H1 (cell line): ENCODE results near the gene AFAP1L1. TPM values are rescaled to one million over a fixed set of nuclear protein-coding genes. Genes with fewer than 3 reads are reported as not detected.

Experiments
- CTCF ChIA-PET: fragments of 300-600 bp; sonication (Branson Sonifier 250); formaldehyde crosslinking; loops from one replicate; lab custom pipeline; 2021; ENCODE audit not compliant: partially characterized antibody; lab: Charles Lee
- POLR2A ChIA-PET: fragments of 300-600 bp; sonication (Branson Sonifier 250); formaldehyde crosslinking; loops from one replicate; lab custom pipeline; 2021; ENCODE audit warnings: inconsistent platforms; ENCODE audit not compliant: partially characterized antibody; lab: Charles Lee
- DNase-seq, 2 experiments: peaks; one replicate each; pipeline versions ENCODE4 v3.0.0 to v3.0.0-alpha.2; 2010 to 2022; ENCODE audit warnings: low spot score in 2 of 2, low read depth in 1 of 2, mixed read lengths in 1 of 2
- FAIRE-seq: peaks from 2 replicates; lab custom pipeline; 2011; peaks lifted over from hg19 to GRCh38; lab: Jason Lieb, UNC
- H2AFZ ChIP-seq: 2 replicates; pipeline ENCODE4 v1.8.1; 2012; ENCODE audit warnings: low read length, inconsistent platforms
- H2AK5ac ChIP-seq: 2 replicates; pipeline ENCODE4 v1.6.1; 2013; ENCODE audit warnings: low read depth, low read length
- H2BK120ac ChIP-seq: replicated peaks from 2 replicates; pipeline ENCODE3; 2013; ENCODE audit warnings: low read depth, low read length, inconsistent platforms
- H2BK12ac ChIP-seq: 2 replicates; pipeline ENCODE4 v1.6.1; 2013; ENCODE audit warnings: low read depth, low read length
- H2BK15ac ChIP-seq: 2 replicates; pipeline ENCODE4 v1.6.1; 2013; ENCODE audit warnings: low read length
- H2BK20ac ChIP-seq: 2 replicates; pipeline ENCODE4 v1.6.1; 2013; ENCODE audit warnings: low read length
- H2BK5ac ChIP-seq: 2 replicates; pipeline ENCODE4 v1.6.1; 2013; ENCODE audit warnings: low read depth, low read length
- H3K14ac ChIP-seq: 2 replicates; pipeline ENCODE4 v1.6.1; 2013; ENCODE audit warnings: inconsistent platforms; ENCODE audit not compliant: insufficient read length
- H3K18ac ChIP-seq: 2 replicates; pipeline ENCODE4 v1.6.1; 2013; ENCODE audit warnings: low read length; ENCODE audit errors: extremely low read depth
- H3K23ac ChIP-seq: 2 replicates; pipeline ENCODE4 v1.6.1; 2013; ENCODE audit warnings: inconsistent platforms; ENCODE audit not compliant: insufficient read length
- H3K23me2 ChIP-seq: 2 replicates; pipeline ENCODE4 v1.6.1; 2013; ENCODE audit warnings: low read depth, low read length
- H3K27ac ChIP-seq: 2 replicates; pipeline ENCODE4 v1.6.1; 2011; ENCODE audit warnings: low read depth, low read length, inconsistent platforms
- H3K27me3 ChIP-seq, 4 experiments: replicated peaks in 1 of 4; 1 replicate in 1 of 4; 2 replicates in 3 of 4; pipeline versions ENCODE4 v1.6.1 to v1.8.1; 2011 to 2013; ENCODE audit warnings: low read length in 3 of 4, mild to moderate bottlenecking in 3 of 4, inconsistent platforms in 2 of 4, mixed read lengths in 2 of 4, moderate library complexity in 1 of 4; ENCODE audit not compliant: control insufficient read depth in 3 of 4, insufficient read depth in 3 of 4; ENCODE audit errors: extremely low read depth in 1 of 4
- H3K36me3 ChIP-seq, 4 experiments: 2 replicates each; pipeline versions ENCODE4 v1.6.1 to v1.8.1; 2011 to 2013; ENCODE audit warnings: mild to moderate bottlenecking in 4 of 4, low read length in 3 of 4, moderate library complexity in 2 of 4, control low read depth in 1 of 4, inconsistent platforms in 1 of 4; ENCODE audit not compliant: insufficient read depth in 4 of 4, control insufficient read depth in 2 of 4
- H3K4ac ChIP-seq: replicated peaks from 2 replicates; pipeline ENCODE3; 2013; ENCODE audit warnings: low read length, low read depth, mixed read lengths, inconsistent platforms; ENCODE audit not compliant: insufficient read length
- H3K4me1 ChIP-seq, 4 experiments: replicated peaks in 1 of 4; 1 replicate in 1 of 4; 2 replicates in 3 of 4; pipeline versions ENCODE4 v1.6.1 to v1.8.1; 2011 to 2013; ENCODE audit warnings: low read length in 3 of 4, inconsistent platforms in 2 of 4, mixed read lengths in 1 of 4; ENCODE audit not compliant: insufficient read depth in 4 of 4, control insufficient read depth in 3 of 4
- H3K4me2 ChIP-seq, 2 experiments: 2 replicates each; pipeline versions ENCODE4 v1.6.1 to v1.8.1; 2011 to 2013; ENCODE audit warnings: low read depth in 2 of 2, low read length in 2 of 2, control low read depth in 1 of 2, inconsistent platforms in 1 of 2, mild to moderate bottlenecking in 1 of 2; ENCODE audit not compliant: insufficient read depth in 1 of 2
- H3K4me3 ChIP-seq, 4 experiments: fragments of 200-600, 300-600 bp in 1 of 4; sonication (generic), shearing (Covaris generic), sonication (Bioruptor Twin) in 1 of 4; 2 replicates each; pipeline versions ENCODE4 v1.5.1 to v1.8.1; 2011 to 2016; ENCODE audit warnings: low read length in 4 of 4, low read depth in 3 of 4, control low read depth in 2 of 4, inconsistent platforms in 2 of 4, mild to moderate bottlenecking in 2 of 4, mixed read lengths in 1 of 4, moderate library complexity in 1 of 4; ENCODE audit not compliant: insufficient read depth in 2 of 4; ENCODE audit errors: extremely low read depth in 1 of 4
- H3K56ac ChIP-seq: replicated peaks from 2 replicates; pipeline ENCODE3; 2013; ENCODE audit warnings: low read depth, mild to moderate bottlenecking, mixed read lengths, low read length, inconsistent platforms; ENCODE audit not compliant: insufficient read length
- H3K79me1 ChIP-seq: 2 replicates; pipeline ENCODE4 v1.6.1; 2013; ENCODE audit warnings: low read depth, low read length, control low read depth
- H3K79me2 ChIP-seq, 2 experiments: 2 replicates each; pipeline versions ENCODE4 v1.6.1 to v1.8.1; 2012 to 2013; ENCODE audit warnings: low read length in 2 of 2, mild to moderate bottlenecking in 2 of 2, inconsistent platforms in 1 of 2; ENCODE audit not compliant: insufficient read depth in 2 of 2, control insufficient read depth in 1 of 2
- H3K9ac ChIP-seq, 4 experiments: replicated peaks in 1 of 4; 1 replicate in 1 of 4; 2 replicates in 3 of 4; pipeline versions ENCODE4 v1.6.1 to v1.8.1; 2011 to 2013; ENCODE audit warnings: low read depth in 3 of 4, low read length in 3 of 4, control low read depth in 2 of 4, mild to moderate bottlenecking in 2 of 4, moderate library complexity in 2 of 4, inconsistent platforms in 1 of 4; ENCODE audit errors: extremely low read depth in 1 of 4
- H3K9me3 ChIP-seq, 2 experiments: 2 replicates each; pipeline versions ENCODE4 v1.6.1 to v1.8.1; 2012 to 2013; ENCODE audit warnings: mild to moderate bottlenecking in 2 of 2, moderate library complexity in 2 of 2, control low read depth in 1 of 2, inconsistent platforms in 1 of 2, low read depth in 1 of 2, low read length in 1 of 2, mixed read lengths in 1 of 2; ENCODE audit not compliant: insufficient read depth in 2 of 2
- H4K20me1 ChIP-seq, 2 experiments: replicated peaks in 1 of 2; 2 replicates each; pipeline versions ENCODE3 to v1.8.1; 2011 to 2013; ENCODE audit warnings: inconsistent platforms in 2 of 2, low read length in 2 of 2, mild to moderate bottlenecking in 1 of 2; ENCODE audit not compliant: insufficient read depth in 2 of 2, control insufficient read depth in 1 of 2
- H4K5ac ChIP-seq: 2 replicates; pipeline ENCODE4 v1.6.1; 2013; ENCODE audit warnings: low read length, low read depth, mixed read lengths, inconsistent platforms; ENCODE audit not compliant: insufficient read length
- H4K8ac ChIP-seq: 2 replicates; pipeline ENCODE4 v1.8.0; 2013; ENCODE audit warnings: mild to moderate bottlenecking, moderate library complexity, low read length, inconsistent platforms; ENCODE audit not compliant: insufficient read depth; ENCODE audit errors: extremely low read depth
- H4K91ac ChIP-seq: replicated peaks from 2 replicates; pipeline ENCODE3; 2013; ENCODE audit warnings: low read length, mixed read lengths, inconsistent platforms; ENCODE audit not compliant: insufficient read length
- ASH2L ChIP-seq: fragments of 200-600, 300-600 bp; sonication (generic); IDR thresholded peaks from one replicate; pipeline ENCODE4 v1.7.1; 2017; ENCODE audit warnings: low read length
- BACH1 ChIP-seq: IDR thresholded peaks from 2 replicates; pipeline ENCODE4 v1.6.1; 2012; ENCODE audit warnings: low read length, improper control_type of control experiment
- CHD2 ChIP-seq: IDR thresholded peaks from 2 replicates; pipeline ENCODE4 v1.6.1; 2012; ENCODE audit warnings: low read length, improper control_type of control experiment
- CTCF ChIP-seq, 3 experiments: IDR thresholded peaks; 1 replicate in 2 of 3; 2 replicates in 1 of 3; pipeline versions ENCODE4 v1.5.1 to v1.6.1; 2011; ENCODE audit warnings: low read length in 3 of 3, mild to moderate bottlenecking in 3 of 3, inconsistent platforms in 2 of 3, low read depth in 1 of 3, moderate library complexity in 1 of 3; ENCODE audit not compliant: insufficient read depth in 1 of 3; ENCODE audit errors: control extremely low read depth in 1 of 3
- EGR1 ChIP-seq: IDR thresholded peaks from 2 replicates; pipeline ENCODE4 v1.6.1; 2011; ENCODE audit warnings: low read depth, low read length, borderline replicate concordance
- FOSL1 ChIP-seq: IDR thresholded peaks from 2 replicates; pipeline ENCODE4 v1.6.1; 2011; ENCODE audit warnings: mild to moderate bottlenecking, low read depth, low read length, moderate library complexity; ENCODE audit not compliant: insufficient read depth
- KDM1A ChIP-seq: fragments of 200-600, 300-600 bp; sonication (generic); IDR thresholded peaks from 2 replicates; pipeline ENCODE4 v1.7.1; 2016; ENCODE audit warnings: mild to moderate bottlenecking, low read length, borderline replicate concordance
- MAFK ChIP-seq: IDR thresholded peaks from 2 replicates; pipeline ENCODE4 v1.6.1; 2012; ENCODE audit warnings: low read depth, mild to moderate bottlenecking, improper control_type of control experiment, low read length
- MAX ChIP-seq: IDR thresholded peaks from 2 replicates; pipeline ENCODE4 v1.6.1; 2012; ENCODE audit warnings: inconsistent platforms
- RXRA ChIP-seq: IDR thresholded peaks from 2 replicates; pipeline ENCODE4 v1.6.1; 2011; ENCODE audit warnings: low read depth, mild to moderate bottlenecking, low read length, moderate library complexity; ENCODE audit not compliant: insufficient read depth
- SUZ12 ChIP-seq: fragments of 200-600 bp; sonication (generic); IDR thresholded peaks from 2 replicates; pipeline ENCODE4 v1.6.1; 2012; ENCODE audit warnings: mild to moderate bottlenecking, inconsistent platforms, low read length, moderate library complexity, mixed read lengths
- YY1 ChIP-seq: IDR thresholded peaks from 2 replicates; pipeline ENCODE4 v1.6.1; 2011; ENCODE audit warnings: low read depth, mild to moderate bottlenecking, low read length
- WGBS, 2 experiments: shearing (Covaris generic) in 1 of 2; methylation state at CpG; one replicate each; pipeline versions ENCODE4 v1.1.6 to v1.1.7; 2013 to 2015; ENCODE audit warnings: low lambda C conversion rate in 2 of 2, mixed read lengths in 2 of 2, inconsistent platforms in 1 of 2, low coverage in 1 of 2, missing lambda C conversion rate in 1 of 2; ENCODE audit not compliant: insufficient replicate concordance in 2 of 2, insufficient coverage in 1 of 2, insufficient read length in 1 of 2; ENCODE audit errors: extremely low coverage in 1 of 2, missing lambda C conversion rate in 1 of 2; 5-methylcytosine and 5-hydroxymethylcytosine counted together
- polyA plus RNA-seq, 7 experiments: library from polyadenylated mRNA; depleted of rRNA in 3 of 7; stranded (reverse) in 5 of 7; unstranded in 2 of 7; fragments of >200 nt in 5 of 7; fragments of 200-250 nt in 2 of 7; gene quantifications; 1 replicate in 5 of 7; 2 replicates in 1 of 7; 4 replicates in 1 of 7; pipeline versions ENCODE4 v1.2.1 to v1.2.3, GENCODE V29; 2011 to 2013; ENCODE audit warnings: missing spikeins in 2 of 7, mixed read lengths in 2 of 7
- total RNA-seq: library from RNA; stranded (reverse); fragmentation: NEBNext Ultra II Directional; extraction: Animal tissue kit (Norgen Biotek cat#: 25700); gene quantifications from 2 replicates; pipeline ENCODE4 v1.2.1, GENCODE V29; 2021

The AFAP1L1 gene
- total and polyA plus RNA-seq, 2 of the 8 experiments (the other 6 are each of a cell fraction or from before 2014, with no cell fraction given) = 0.79 to 4.7 TPM

DNA sequence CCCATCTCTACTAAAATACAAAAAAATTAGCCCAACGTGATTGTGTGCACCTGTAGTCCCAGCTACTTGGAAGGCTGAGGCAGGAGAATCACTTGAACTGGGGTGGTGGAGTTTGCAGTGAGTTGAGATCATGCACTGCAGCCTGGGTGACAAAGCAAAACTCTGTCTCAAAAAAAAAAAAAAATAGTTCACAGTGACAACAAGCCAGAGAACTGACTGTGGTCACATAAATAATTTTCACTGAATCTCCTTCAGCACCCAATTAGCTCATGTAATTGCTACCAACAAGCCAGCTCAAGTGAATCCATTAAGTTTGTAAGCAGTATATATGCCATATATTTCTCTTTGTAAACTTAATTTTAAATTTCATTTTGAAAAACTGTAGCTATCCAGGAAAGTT lies 14.5 kb upstream of the AFAP1L1 start:
- Histone ChIP-seq H2BK20ac (no peak overlapping the region), H3K27me3 (0 out of 7 replicates have a peak, but pooled peaks cover 0 to 2% (median 0%) of the 10 kb centered on the region in 4 experiments), H2AK5ac (no peak overlapping the region), H4K5ac (no peak overlapping the region), H2BK120ac (no peak overlapping the region), H2BK12ac (no peak overlapping the region), H3K23ac (no peak overlapping the region), H4K8ac (no peak overlapping the region), H2BK15ac (no peak overlapping the region), H3K4me1 (no peaks in the 10 kb centered on the region; a peak in 1 of 7 replicates), H3K79me1 (no peaks in the 10 kb centered on the region), H3K9ac (no peak overlapping the region), H3K4me3 (no peak overlapping the region), H3K23me2 (no peaks in the 10 kb centered on the region), H3K4ac (no peak overlapping the region), H3K56ac (no peak overlapping the region), H3K4me2 (no peak overlapping the region), H3K14ac (no peak overlapping the region), H3K9me3 (no peaks in the 10 kb centered on the region), H2BK5ac (no peak overlapping the region), H3K18ac (no peak overlapping the region), H2AFZ (no peak overlapping the region), H3K79me2 (no peaks in the 10 kb centered on the region), H3K36me3 (no peaks in the 10 kb centered on the region), H4K20me1 (no peaks in the 10 kb centered on the region), H3K27ac (no peak overlapping the region), H4K91ac (no peak overlapping the region)
- ChIA-PET CTCF (interaction anchor here (0.6 to 2.0 kb wide), 5 partner anchors 9 to 142 kb away, joined by 3 to 6 read pairs (median 6); partner anchors contain the start of gene ABLIM3), POLR2A (no interaction called here)
- no peak for FAIRE-seq
- no peak for DNase-seq
- WGBS, 2 experiments = 68% methylated on average over 1 of the region's 1 CpG; no CpG with 5 or more reads in 1 of the 2 experiments
- TF ChIP-seq MAFK (no peak), CHD2 (no peak), MAX (no peak), CTCF (IDR thresholded peaks at IDR 0.05; ENCODE audit: control extremely low read depth in 1 of 3, insufficient read depth in 1 of 3, low read depth in 1 of 3, low read length in 3 of 3) (no peak), SUZ12 (no peak), ASH2L (no peak), YY1 (no peak), BACH1 (no peak), RXRA (no peak), KDM1A (no peak), FOSL1 (no peak), EGR1 (no peak)
